ENCODE data around the gene ACSL1.

Gene ACSL1

DNA sequence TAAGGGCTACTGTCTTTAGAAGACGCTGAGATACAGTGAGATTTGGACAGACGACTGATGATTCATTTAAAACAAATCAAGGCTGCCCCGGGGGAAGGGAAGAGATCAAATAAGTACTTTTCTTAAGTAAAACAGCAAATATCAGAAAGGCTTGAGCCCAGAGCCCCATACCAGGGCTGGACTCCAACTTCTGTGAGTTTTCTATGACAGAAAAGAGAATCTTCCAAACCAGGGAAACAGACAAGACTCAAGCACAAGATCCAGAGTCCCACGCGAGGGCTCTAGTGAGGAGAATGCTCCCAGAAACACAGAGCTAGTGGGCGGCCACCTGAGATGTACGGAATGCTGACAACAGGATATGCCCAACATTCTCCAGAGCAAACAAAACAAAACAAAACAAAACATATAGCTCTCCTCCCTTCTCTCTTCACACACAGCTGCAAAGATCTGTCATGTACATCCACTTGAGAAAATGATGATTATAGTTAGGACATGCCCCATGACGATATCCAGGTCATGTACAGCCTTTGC, 13.1 kb downstream of the ACSL1 start:
- POLR2A ChIA-PET = interaction anchor here (0.8 to 3.4 kb wide), 4 partner anchors 9 to 79 kb away, joined by 3 to 16 read pairs (median 10); partner anchors contain the start of genes ACSL1 and CENPU
- TF ChIP-seq CTBP1 (IDR thresholded peaks at IDR 0.05; ENCODE audit: borderline replicate concordance) (no peak), ARNT (IDR thresholded peaks at IDR 0.05) (no peak), SUZ12 (IDR thresholded peaks at IDR 0.05) (no peak), ZNF384 (IDR thresholded peaks at IDR 0.05) (no peak), FOXM1 (IDR thresholded peaks at IDR 0.05; ENCODE audit: borderline replicate concordance) (no peak), SP1 (IDR thresholded peaks at IDR 0.05) (no peak), BHLHE40 (IDR thresholded peaks at IDR 0.05; ENCODE audit: borderline replicate concordance) (no peak), FOXA1 (IDR thresholded peaks at IDR 0.05) (no peak), ELF4 (IDR thresholded peaks at IDR 0.05) (no peak), LEF1 (IDR thresholded peaks at IDR 0.05; ENCODE audit: borderline replicate concordance) (no peak), NFRKB (IDR thresholded peaks at IDR 0.05) (no peak)
- TF ChIP-seq, protein P1, sequence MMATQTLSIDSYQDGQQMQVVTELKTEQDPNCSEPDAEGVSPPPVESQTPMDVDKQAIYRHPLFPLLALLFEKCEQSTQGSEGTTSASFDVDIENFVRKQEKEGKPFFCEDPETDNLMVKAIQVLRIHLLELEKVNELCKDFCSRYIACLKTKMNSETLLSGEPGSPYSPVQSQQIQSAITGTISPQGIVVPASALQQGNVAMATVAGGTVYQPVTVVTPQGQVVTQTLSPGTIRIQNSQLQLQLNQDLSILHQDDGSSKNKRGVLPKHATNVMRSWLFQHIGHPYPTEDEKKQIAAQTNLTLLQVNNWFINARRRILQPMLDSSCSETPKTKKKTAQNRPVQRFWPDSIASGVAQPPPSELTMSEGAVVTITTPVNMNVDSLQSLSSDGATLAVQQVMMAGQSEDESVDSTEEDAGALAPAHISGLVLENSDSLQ (IDR thresholded peaks at IDR 0.05) = no peak
- DNase-seq (ENCODE audit: extremely low spot score) = no peak
- CTCF ChIA-PET = interaction anchor here (0.6 to 1.2 kb wide), 3 partner anchors 10 to 371 kb away, joined by 3 read pairs; no protein-coding TSS in a partner anchor

DNA sequence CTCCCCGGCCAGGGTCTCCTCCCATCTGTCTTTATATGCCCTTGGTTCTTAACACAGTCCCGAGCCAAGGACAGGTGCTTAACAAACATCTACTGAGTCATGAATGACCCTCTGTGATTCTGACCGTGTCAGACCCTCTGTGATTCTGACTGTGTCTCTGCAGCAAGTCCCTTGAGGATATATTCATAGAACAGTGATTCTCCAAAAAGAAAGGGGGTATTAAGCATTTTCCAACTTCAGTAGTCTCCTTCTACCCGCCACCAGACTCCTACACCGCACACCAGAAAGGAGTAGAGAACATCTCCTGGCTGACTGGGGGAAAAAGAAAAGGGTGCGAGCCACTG, 13.6 kb downstream of the ACSL1 start:
- TF ChIP-seq HDGF (IDR thresholded peaks at IDR 0.05; ENCODE audit: borderline replicate concordance) (no peak), LEF1 (IDR thresholded peaks at IDR 0.05; ENCODE audit: borderline replicate concordance) (no peak), ELF4 (IDR thresholded peaks at IDR 0.05) (no peak)
- CTCF ChIA-PET = interaction anchor here (1.2 kb wide), 1 partner anchor 61 kb away, joined by 3 read pairs; no protein-coding TSS in a partner anchor

DNA sequence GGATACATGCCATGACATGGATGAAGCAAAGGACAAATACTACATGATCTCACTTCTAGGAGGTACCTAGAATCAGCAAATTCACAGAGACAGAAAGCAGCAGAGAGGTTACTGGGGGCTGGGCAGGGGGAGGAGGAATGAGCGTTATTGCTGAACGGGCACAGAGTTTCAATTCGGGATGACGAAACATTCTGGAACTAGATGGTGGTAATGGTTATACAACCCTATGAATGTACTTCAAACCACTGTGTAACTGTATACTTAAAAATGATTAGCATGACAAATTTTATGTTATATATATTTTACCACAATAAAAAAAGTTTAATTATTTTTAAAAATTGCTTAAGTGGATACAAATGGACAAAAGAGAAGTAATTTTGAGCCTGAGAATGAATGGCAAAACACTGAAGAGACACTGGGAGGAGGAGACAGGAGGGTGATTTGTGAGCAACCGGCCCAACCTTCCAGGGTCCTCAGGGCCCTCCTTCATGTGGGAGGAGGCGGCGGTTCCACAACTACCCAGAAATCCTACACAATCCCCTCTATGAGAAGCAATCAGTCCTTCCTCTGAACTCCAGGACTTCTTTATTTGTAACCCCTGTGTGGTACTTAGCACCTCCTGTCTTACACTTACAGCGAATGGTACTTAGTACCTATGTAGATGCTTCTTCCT, 14.1 kb downstream of the ACSL1 start:
- POLR2A ChIA-PET = no interaction called here
- CTCF ChIA-PET = no interaction called here
- DNase-seq (ENCODE audit: extremely low spot score) = no peak
- TF ChIP-seq ELF4 (IDR thresholded peaks at IDR 0.05) (no peak), SP1 (IDR thresholded peaks at IDR 0.05) (no peak), FOXM1 (IDR thresholded peaks at IDR 0.05; ENCODE audit: borderline replicate concordance) (no peak)

More for the DNA sequence above, 13.6 kb downstream of the ACSL1 start:
- POLR2A ChIA-PET = interaction anchor here (3.2 kb wide), 1 partner anchor 78 kb away, joined by 16 read pairs; the partner anchor contains the start of gene CENPU
- no peak for DNase-seq (ENCODE audit: extremely low spot score)

DNA sequence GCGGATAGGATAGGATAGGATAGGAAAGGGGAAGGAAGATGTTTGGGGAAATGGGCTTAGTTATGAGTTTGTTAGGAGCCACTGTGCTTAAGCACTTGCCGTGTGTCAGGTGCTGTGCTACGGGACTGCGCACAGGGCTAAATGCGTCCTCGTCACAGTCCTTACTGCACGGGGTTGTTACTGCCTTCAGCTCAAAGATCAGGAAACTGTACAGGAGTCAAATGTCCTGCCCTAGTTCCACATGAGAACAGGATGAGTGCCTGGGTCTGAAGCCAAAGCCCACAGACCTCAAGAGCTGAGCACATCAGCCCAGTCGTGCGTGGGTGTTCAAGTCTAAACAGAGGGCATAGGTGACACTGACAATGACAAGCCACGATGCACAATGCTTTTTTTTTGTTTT, 15.0 kb downstream of the ACSL1 start:
- TF ChIP-seq SP1 (IDR thresholded peaks at IDR 0.05) = no peak
- POLR2A ChIA-PET = no interaction called here
- DNase-seq (ENCODE audit: extremely low spot score) = no peak
- CTCF ChIA-PET = interaction anchor here (1.1 kb wide), 1 partner anchor 65 kb away, joined by 3 read pairs; no protein-coding TSS in a partner anchor

DNA sequence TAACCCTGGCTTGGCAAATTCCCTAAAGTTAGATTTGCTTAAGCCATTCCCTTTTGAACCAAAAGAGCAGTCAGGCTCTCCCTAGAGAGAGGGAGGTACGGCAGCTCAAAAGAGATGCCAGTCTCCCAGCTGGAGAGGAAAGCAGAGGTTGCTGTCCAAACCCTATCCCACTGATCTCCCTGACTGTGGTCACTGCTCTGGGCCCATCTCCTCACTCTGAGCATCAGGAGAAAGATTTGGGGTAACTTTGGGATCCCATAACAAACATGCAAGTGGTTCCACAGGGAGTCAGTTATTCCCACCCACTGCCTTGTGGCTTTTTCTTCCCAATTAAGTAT, 17.1 kb downstream of the ACSL1 start:
- ChIA-PET CTCF (no interaction called here), POLR2A (interaction anchor here (1.3 kb wide), 1 partner anchor 159 kb away, joined by 4 read pairs; the partner anchor contains the start of gene PRIMPOL)
- TF ChIP-seq NFRKB (IDR thresholded peaks at IDR 0.05) = no peak
- TF ChIP-seq ARNT (IDR thresholded peaks at IDR 0.05) = no peak
- TF ChIP-seq LEF1 (IDR thresholded peaks at IDR 0.05; ENCODE audit: borderline replicate concordance) = no peak
- TF ChIP-seq L3MBTL2 (conservative IDR thresholded peaks at IDR 0.05) = no peak
- TF ChIP-seq ELF4 (IDR thresholded peaks at IDR 0.05) = no peak
- TF ChIP-seq HDGF (IDR thresholded peaks at IDR 0.05; ENCODE audit: borderline replicate concordance) = no peak
- TF ChIP-seq ZNF384 (IDR thresholded peaks at IDR 0.05) = no peak
- DNase-seq (ENCODE audit: extremely low spot score) = no peak

DNA sequence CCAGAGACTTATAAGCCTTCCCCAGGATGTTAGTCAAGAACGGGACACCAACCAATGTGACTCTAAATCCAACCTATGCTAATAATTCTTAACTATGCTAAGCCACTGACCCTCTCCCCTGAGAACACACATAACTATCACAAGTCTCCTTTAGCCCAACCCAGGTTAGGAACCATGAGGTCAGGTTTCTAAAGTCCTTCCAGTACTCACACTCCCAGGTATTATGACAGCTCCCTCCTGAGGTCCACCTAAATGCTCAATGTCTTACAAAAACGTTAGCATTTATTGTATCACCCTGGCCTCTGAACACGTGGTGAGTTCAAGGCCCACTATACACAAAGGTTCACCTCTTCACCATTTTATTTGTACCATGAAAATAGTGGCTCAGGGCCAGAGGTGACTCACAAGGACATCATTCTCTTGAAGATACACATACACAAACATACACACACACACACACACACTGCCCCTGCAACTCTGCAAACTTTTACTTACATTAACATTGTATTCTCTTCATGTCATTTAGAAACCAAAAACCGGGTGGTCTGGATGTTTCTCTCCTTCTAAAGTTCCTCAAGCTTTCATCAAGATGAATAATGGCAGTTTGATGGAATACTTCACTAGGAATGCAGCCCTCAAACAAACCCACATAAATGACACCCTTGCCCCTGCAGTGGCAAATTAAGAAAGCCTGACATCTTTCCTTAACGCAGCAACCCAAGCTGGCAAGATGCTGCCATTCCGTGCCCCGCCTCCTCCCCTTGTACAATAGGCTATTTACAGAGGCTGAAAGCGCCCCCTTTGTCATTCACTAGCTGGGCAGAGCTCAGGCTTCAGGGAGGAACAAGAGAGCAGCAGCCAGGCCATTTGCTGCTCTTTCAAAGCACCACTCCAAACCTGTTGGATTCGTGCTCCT, 17.7 kb downstream of the ACSL1 start:
- DNase-seq (ENCODE audit: extremely low spot score) = no peak
- CTCF ChIA-PET = no interaction called here
- TF ChIP-seq FOXA1 (IDR thresholded peaks at IDR 0.05) (no peak), HDGF (IDR thresholded peaks at IDR 0.05; ENCODE audit: borderline replicate concordance) (no peak), ARNT (IDR thresholded peaks at IDR 0.05) (no peak), LEF1 (IDR thresholded peaks at IDR 0.05; ENCODE audit: borderline replicate concordance) (no peak), BHLHE40 (IDR thresholded peaks at IDR 0.05; ENCODE audit: borderline replicate concordance) (no peak)
- TF ChIP-seq, protein P1 (IDR thresholded peaks at IDR 0.05) = no peak
- POLR2A ChIA-PET = interaction anchor here (1.3 kb wide), 1 partner anchor 158 kb away, joined by 4 read pairs; the partner anchor contains the start of gene PRIMPOL

DNA sequence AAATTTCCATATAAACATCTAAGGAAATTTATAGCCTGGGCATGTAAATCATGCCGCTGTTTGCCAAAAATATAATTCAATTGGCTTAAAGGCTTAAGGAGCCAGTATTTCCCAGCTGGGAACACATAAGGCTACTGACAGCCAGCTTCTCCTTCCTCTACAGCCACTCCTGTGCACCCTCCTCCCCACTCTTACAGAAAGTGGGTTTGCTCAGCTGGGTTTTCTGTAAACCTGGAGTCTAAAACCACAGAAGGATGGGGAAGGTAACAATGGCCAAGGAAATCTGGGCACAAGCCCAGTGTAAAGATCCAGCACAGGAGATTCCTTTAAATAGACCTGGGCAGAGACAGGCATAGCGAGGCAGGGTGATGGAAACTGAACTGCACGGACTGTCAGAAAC, 18.5 kb downstream of the ACSL1 start:
- POLR2A ChIA-PET = interaction anchor here (1.4 kb wide), 1 partner anchor 73 kb away, joined by 4 read pairs; the partner anchor contains the start of gene CENPU
- CTCF ChIA-PET = no interaction called here
- TF ChIP-seq TARDBP (IDR thresholded peaks at IDR 0.05) (no peak), ELF4 (IDR thresholded peaks at IDR 0.05) (no peak), ZNF384 (IDR thresholded peaks at IDR 0.05) (no peak), FOXA1 (IDR thresholded peaks at IDR 0.05) (no peak), FOXK2 (IDR thresholded peaks at IDR 0.05) (no peak), ARNT (IDR thresholded peaks at IDR 0.05) (no peak), L3MBTL2 (conservative IDR thresholded peaks at IDR 0.05) (no peak), BHLHE40 (IDR thresholded peaks at IDR 0.05; ENCODE audit: borderline replicate concordance) (no peak), NFRKB (IDR thresholded peaks at IDR 0.05) (no peak), SUZ12 (IDR thresholded peaks at IDR 0.05) (no peak), LEF1 (IDR thresholded peaks at IDR 0.05; ENCODE audit: borderline replicate concordance) (no peak), HDGF (IDR thresholded peaks at IDR 0.05; ENCODE audit: borderline replicate concordance) (no peak), SP1 (IDR thresholded peaks at IDR 0.05) (no peak)
- TF ChIP-seq, protein P1 (IDR thresholded peaks at IDR 0.05) = no peak

More for the DNA sequence above, 18.5 kb downstream of the ACSL1 start:
- no peak for DNase-seq (ENCODE audit: extremely low spot score)

Measured in HEK293T (cell line).